Natural killer cell (primary cell): ENCODE data around the gene CPAMD8. TPM values are rescaled to one million over a fixed set of nuclear protein-coding genes. Genes with fewer than 3 reads are reported as not detected.

ENCODE experiments used
- ATAC-seq, 3 donors: fragments of 150-1000 bp in 2 of 3; fragments of 200-7000 bp in 1 of 3; cut with Tn5 transposase; 1 replicate in 1 of 3; 2 replicates in 2 of 3; pipeline ENCODE4 v1.10.0; 2021; ENCODE audit warnings: mild to moderate bottlenecking in 2 of 3, moderate library complexity in 2 of 3
- DNase-seq, 2 donors: peaks; one replicate each; pipeline versions ENCODE4 v3.0.0 to v3.0.0-alpha.2; 2013 to 2021; ENCODE audit warnings: mixed read lengths in 1 of 2
- H3K27ac ChIP-seq: one replicate; pipeline ENCODE4 v1.5.1; 2013; ENCODE audit warnings: mild to moderate bottlenecking, low read length
- H3K27me3 ChIP-seq: one replicate; pipeline ENCODE4 v1.6.1; 2013; ENCODE audit warnings: low read length; ENCODE audit not compliant: control insufficient read depth, insufficient read depth
- H3K36me3 ChIP-seq: one replicate; pipeline ENCODE4 v1.6.1; 2013; ENCODE audit warnings: low read length; ENCODE audit not compliant: control insufficient read depth, insufficient read depth
- H3K4me1 ChIP-seq: one replicate; pipeline ENCODE4 v1.6.1; 2013; ENCODE audit warnings: low read length; ENCODE audit not compliant: control insufficient read depth, insufficient read depth
- H3K4me3 ChIP-seq: one replicate; pipeline ENCODE4 v1.5.1; 2013; ENCODE audit warnings: low read length
- H3K9me3 ChIP-seq: one replicate; pipeline ENCODE4 v1.6.1; 2013; ENCODE audit warnings: low read length; ENCODE audit not compliant: control insufficient read depth, insufficient read depth
- H3K27ac Mint-ChIP-seq, 2 donors: one replicate each; pipeline ENCODE4 v1.8.0; 2022; ENCODE audit warnings: mild to moderate bottlenecking in 2 of 2, mixed read lengths in 2 of 2, moderate library complexity in 1 of 2
- H3K27me3 Mint-ChIP-seq, 2 donors: one replicate each; pipeline ENCODE4 v1.8.0; 2022; ENCODE audit warnings: low read depth in 2 of 2, mixed read lengths in 2 of 2
- H3K36me3 Mint-ChIP-seq: one replicate; pipeline ENCODE4 v1.8.0; 2022; ENCODE audit warnings: mixed read lengths
- H3K4me1 Mint-ChIP-seq, 2 donors: one replicate each; pipeline ENCODE4 v1.8.0; 2022; ENCODE audit warnings: mixed read lengths in 2 of 2
- H3K4me3 Mint-ChIP-seq: one replicate; pipeline ENCODE4 v1.8.0; 2022; ENCODE audit warnings: mild to moderate bottlenecking, moderate library complexity, mixed read lengths
- H3K9me3 Mint-ChIP-seq, 2 donors: one replicate each; pipeline ENCODE4 v1.8.0; 2022; ENCODE audit warnings: mixed read lengths in 2 of 2
- WGBS: methylation state at CpG from one replicate; pipeline ENCODE4 v1.1.7; 2013; ENCODE audit warnings: missing lambda C conversion rate; ENCODE audit not compliant: insufficient coverage; 5-methylcytosine and 5-hydroxymethylcytosine counted together
- intact Hi-C: fragments of 100-400 bp; cut with micrococcal nuclease; formaldehyde crosslinking; loops from one replicate; pipeline ENCODE4 v1.14.2; 2022
- total RNA-seq, 4 donors: library from RNA; stranded (reverse); fragments of 120-200 nt in 1 of 4; gene quantifications; one replicate each; pipeline versions ENCODE4 v1.2.3 to v1.2.4, GENCODE V29; 2013 to 2022
- TF ChIP-seq, protein P1 (sequence below): fragments of 200-600 bp; IDR thresholded peaks from one replicate; pipeline ENCODE4 v1.8.0; 2022; ENCODE audit warnings: antibody characterized with exemption

CPAMD8 gene
- total RNA-seq, 3 donors from 2014 or later (not counting 1 experiment from before 2014, with no cell fraction given), result 3.6 to 4.9 (median 4.7) TPM

DNA sequence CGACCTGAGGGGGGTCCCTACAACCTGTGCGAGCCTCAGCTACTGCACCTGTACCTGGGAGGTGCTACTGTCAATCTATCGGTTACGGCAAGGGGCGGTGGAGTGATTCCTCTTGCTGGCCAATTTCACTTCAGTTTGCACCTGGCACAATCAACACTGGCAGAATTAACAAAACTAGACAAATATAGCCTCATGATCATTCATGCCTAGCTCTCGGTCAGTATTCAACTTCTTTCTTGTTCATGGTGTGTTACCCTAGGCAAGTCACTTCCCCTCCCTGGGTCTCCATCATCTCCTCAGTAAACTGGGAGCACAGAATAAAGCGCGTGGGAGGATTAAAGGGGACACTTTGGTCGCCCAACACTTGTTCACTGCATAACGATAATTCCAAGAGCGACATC, 48.0 kb upstream of the CPAMD8 start:
- peak overlapping the region; percentile 92 to 96 for H3K27ac Mint-ChIP-seq
- TF ChIP-seq, protein P1, sequence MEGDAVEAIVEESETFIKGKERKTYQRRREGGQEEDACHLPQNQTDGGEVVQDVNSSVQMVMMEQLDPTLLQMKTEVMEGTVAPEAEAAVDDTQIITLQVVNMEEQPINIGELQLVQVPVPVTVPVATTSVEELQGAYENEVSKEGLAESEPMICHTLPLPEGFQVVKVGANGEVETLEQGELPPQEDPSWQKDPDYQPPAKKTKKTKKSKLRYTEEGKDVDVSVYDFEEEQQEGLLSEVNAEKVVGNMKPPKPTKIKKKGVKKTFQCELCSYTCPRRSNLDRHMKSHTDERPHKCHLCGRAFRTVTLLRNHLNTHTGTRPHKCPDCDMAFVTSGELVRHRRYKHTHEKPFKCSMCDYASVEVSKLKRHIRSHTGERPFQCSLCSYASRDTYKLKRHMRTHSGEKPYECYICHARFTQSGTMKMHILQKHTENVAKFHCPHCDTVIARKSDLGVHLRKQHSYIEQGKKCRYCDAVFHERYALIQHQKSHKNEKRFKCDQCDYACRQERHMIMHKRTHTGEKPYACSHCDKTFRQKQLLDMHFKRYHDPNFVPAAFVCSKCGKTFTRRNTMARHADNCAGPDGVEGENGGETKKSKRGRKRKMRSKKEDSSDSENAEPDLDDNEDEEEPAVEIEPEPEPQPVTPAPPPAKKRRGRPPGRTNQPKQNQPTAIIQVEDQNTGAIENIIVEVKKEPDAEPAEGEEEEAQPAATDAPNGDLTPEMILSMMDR, result no peak
- H3K36me3 Mint-ChIP-seq, result no peaks in the 10 kb centered on the region
- Histone ChIP-seq H3K36me3 (peaks cover 5% of the 10 kb centered on the region), H3K9me3 (no peaks in the 10 kb centered on the region), H3K4me1 (peaks cover 51% of the 10 kb centered on the region), H3K27me3 (no peaks in the 10 kb centered on the region), H3K4me3 (peak overlapping the region; percentile 83), H3K27ac (peak overlapping the region; percentile 81)
- no peak for ATAC-seq
- H3K4me3 Mint-ChIP-seq, result peak overlapping the region; percentile 97
- intact Hi-C loops, result loop anchor here (1.0 to 2.0 kb wide), 2 partner anchors 50 to 152 kb away; partner anchors contain the start of gene OCEL1
- peaks cover 0 to 6% of the 10 kb centered on the region in 2 donors for H3K27me3 Mint-ChIP-seq
- H3K4me1 Mint-ChIP-seq, result peaks cover 42 to 71% of the 10 kb centered on the region in 2 donors
- 25% methylated on average over 11 of the region's 11 CpGs for WGBS
- no peaks in the 10 kb centered on the region for H3K9me3 Mint-ChIP-seq
- no peak for DNase-seq

DNA sequence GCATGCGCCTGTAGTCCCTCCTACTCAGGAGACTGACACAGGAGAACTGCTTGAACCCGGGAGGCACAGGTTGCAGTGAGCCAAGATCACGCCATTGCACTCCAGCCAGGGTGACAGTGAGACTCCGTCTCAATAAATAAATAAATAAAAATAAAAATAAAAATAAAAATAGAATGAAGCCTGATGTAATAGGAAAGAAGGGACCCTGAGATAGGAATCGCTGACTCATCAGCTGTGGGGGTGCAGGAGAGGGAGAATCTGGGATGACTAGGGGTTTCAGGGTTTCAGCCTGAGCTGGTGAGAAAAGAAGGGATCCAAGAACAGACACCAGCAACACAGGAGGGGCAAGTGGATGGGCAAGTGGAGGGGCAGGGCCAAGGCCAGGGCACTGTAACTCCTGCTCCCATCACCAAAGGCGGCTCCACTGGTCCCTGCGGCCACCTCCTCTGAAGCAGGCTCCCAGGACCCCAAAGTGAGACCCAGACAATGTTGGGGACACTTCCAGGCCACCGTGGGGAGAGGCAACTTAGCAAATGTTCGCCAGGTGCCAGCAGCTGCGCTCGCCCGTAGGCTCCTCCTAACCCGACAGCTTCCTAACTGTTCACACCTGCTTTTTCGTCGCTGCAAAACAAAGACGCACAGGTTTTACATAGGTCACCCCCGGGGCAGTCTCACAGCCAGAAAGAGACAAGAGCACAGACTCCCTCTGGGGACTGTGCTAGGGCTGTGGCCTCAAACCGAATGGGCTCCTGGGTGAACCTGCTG, 47.4 kb upstream of the CPAMD8 start:
- DNase-seq (peak in 1 of 2 donors; percentile 49), ATAC-seq (no peak)
- Mint-ChIP-seq H3K4me3 (peak overlapping the region; percentile 97), H3K27ac (peak overlapping the region; percentile 92 to 96), H3K9me3 (no peaks in the 10 kb centered on the region), H3K27me3 (peaks cover 0 to 6% of the 10 kb centered on the region in 2 donors), H3K36me3 (no peaks in the 10 kb centered on the region), H3K4me1 (peaks cover 36 to 66% of the 10 kb centered on the region in 2 donors)
- WGBS, result 59% methylated on average over 16 of the region's 18 CpGs
- no peaks in the 10 kb centered on the region for H3K9me3 ChIP-seq
- TF ChIP-seq, protein P1, result no peak
- peak overlapping the region; percentile 81 for H3K27ac ChIP-seq
- no peaks in the 10 kb centered on the region for H3K27me3 ChIP-seq
- peak overlapping the region; percentile 83 for H3K4me3 ChIP-seq
- peaks cover 5% of the 10 kb centered on the region for H3K36me3 ChIP-seq
- intact Hi-C loops, result loop anchor here (2.0 kb wide), 1 partner anchor 51 kb away; no protein-coding TSS in a partner anchor
- peaks cover 45% of the 10 kb centered on the region for H3K4me1 ChIP-seq

DNA sequence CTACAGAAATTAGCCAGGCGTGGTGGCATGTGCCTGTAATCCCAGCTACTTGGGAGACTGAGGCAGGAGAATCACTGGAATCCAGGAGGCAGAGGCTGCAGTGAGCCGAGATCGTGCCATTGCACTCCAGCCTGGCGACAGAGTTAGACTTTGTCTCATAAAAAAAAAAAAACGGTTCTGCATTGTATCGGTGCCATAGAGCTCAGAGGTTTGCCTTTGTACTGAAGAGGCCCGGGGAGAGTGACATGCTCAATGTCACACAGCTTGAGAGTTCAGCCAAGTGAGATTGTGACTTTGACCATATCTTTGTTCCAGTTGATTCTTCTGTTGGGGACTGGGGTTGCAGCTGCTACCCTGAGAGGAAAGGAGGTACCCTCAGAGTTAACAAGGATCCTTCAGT, 44.3 kb upstream of the CPAMD8 start:
- intact Hi-C loops, result no loop called here
- Histone ChIP-seq H3K9me3 (no peaks in the 10 kb centered on the region), H3K27ac (no peak overlapping the region), H3K4me3 (no peak overlapping the region), H3K36me3 (peaks cover 9% of the 10 kb centered on the region), H3K4me1 (peaks cover 25% of the 10 kb centered on the region), H3K27me3 (no peaks in the 10 kb centered on the region)
- ATAC-seq (no peak), DNase-seq (no peak)
- TF ChIP-seq, protein P1, result no peak
- 96% methylated on average over 7 of the region's 7 CpGs for WGBS
- Mint-ChIP-seq H3K9me3 (no peaks in the 10 kb centered on the region), H3K4me3 (no peak overlapping the region), H3K4me1 (peaks cover 20 to 51% of the 10 kb centered on the region in 2 donors), H3K27me3 (peaks cover 0 to 6% of the 10 kb centered on the region in 2 donors), H3K36me3 (no peaks in the 10 kb centered on the region), H3K27ac (no peak overlapping the region)
